Middle frontal gyrus (tissue), 1 donor: ENCODE data around the gene DENND10.
"Not testable (repeated sequence)": the region's sequence is repeated elsewhere in the genome, so short reads cannot be mapped to it uniquely, and the experiment has no call there.

ENCODE experiments used
- DNase-seq: peaks from one replicate; pipeline ENCODE4 v3.0.0-alpha.2; 2015; ENCODE audit warnings: low spot score; ENCODE audit errors: extremely low spot score

The DENND10 gene

GRCh38 chr10:119096641-119097415, 7.1 kb upstream of the DENND10 start:
- not testable (repeated sequence) for DNase-seq

- no peak for DNase-seq
These were observed 5.3 kb upstream of the DENND10 start for GRCh38 chr10:119098576-119098975.

- no peak for DNase-seq
These were observed 3.3 kb upstream of the DENND10 start for GRCh38 chr10:119100434-119101238.

GRCh38 chr10:119101366-119102098, 2.4 kb upstream of the DENND10 start:
- no peak for DNase-seq

- DNase-seq = no peak
These were observed 541 bp upstream of the DENND10 start for GRCh38 chr10:119103241-119103902.

- DNase-seq = no peak
These were observed 722 bp downstream of the DENND10 start for GRCh38 chr10:119104654-119105015.

GRCh38 chr10:119105155-119105554, 1.2 kb downstream of the DENND10 start:
- DNase-seq = no peak

- not testable (repeated sequence) for DNase-seq
These were observed 2.0 kb downstream of the DENND10 start for GRCh38 chr10:119105899-119106298.

GRCh38 chr10:119107106-119107505, 3.2 kb downstream of the DENND10 start:
- not testable (repeated sequence) for DNase-seq

GRCh38 chr10:119107771-119108170, 3.9 kb downstream of the DENND10 start:
- not testable (repeated sequence) for DNase-seq

GRCh38 chr10:119112056-119112455, 8.1 kb downstream of the DENND10 start:
- no peak for DNase-seq

GRCh38 chr10:119113751-119114732, 10.1 kb downstream of the DENND10 start:
- DNase-seq = no peak

GRCh38 chr10:119115926-119116325, 12.0 kb downstream of the DENND10 start:
- no peak for DNase-seq

- DNase-seq = no peak
These were observed 12.5 kb downstream of the DENND10 start for GRCh38 chr10:119116326-119116951.

GRCh38 chr10:119118231-119118630, 14.3 kb downstream of the DENND10 start:
- no peak for DNase-seq

GRCh38 chr10:119119400-119119799, 15.5 kb downstream of the DENND10 start:
- no peak for DNase-seq

- DNase-seq = no peak
These were observed 16.5 kb downstream of the DENND10 start for GRCh38 chr10:119120413-119120867.

GRCh38 chr10:119120875-119121274, 17.0 kb downstream of the DENND10 start:
- DNase-seq = no peak

- DNase-seq = no peak
These were observed 22.0 kb downstream of the DENND10 start for GRCh38 chr10:119125942-119126341.

- DNase-seq = no peak
These were observed 25.8 kb downstream of the DENND10 start for GRCh38 chr10:119129721-119130120.
